Mononuclear cell (primary cell): Measurements from ENCODE around the gene SLAIN1. TPM values are rescaled to one million over a fixed set of nuclear protein-coding genes. Genes with fewer than 3 reads are reported as not detected.
A peak's percentile ranks its signal among the peaks of the same experiment; 100 is the strongest.
"Not testable (repeated sequence)": the region's sequence is repeated elsewhere in the genome, so short reads cannot be mapped to it uniquely, and the experiment has no call there.

Experiments
- H3K27me3 ChIP-seq: 2 replicates; pipeline ENCODE4 v1.6.0; 2011; ENCODE audit warnings: low read length, control low read depth; ENCODE audit not compliant: insufficient read depth
- H3K4me1 ChIP-seq: 2 replicates; pipeline ENCODE4 v1.5.1; 2011; ENCODE audit warnings: mild to moderate bottlenecking, low read length, control low read depth; ENCODE audit not compliant: insufficient read depth
- H3K4me3 ChIP-seq: 2 replicates; pipeline ENCODE4 v1.5.1; 2011; ENCODE audit warnings: mild to moderate bottlenecking, low read length, moderate library complexity
- H3K9me3 ChIP-seq: 2 replicates; pipeline ENCODE4 v1.5.1; 2011; ENCODE audit warnings: low read depth, mild to moderate bottlenecking, control low read depth, low read length
- total RNA-seq: library from RNA; depleted of rRNA; stranded (reverse); fragments of >200 nt; gene quantifications from one replicate; pipeline ENCODE4 v1.2.3, GENCODE V29; 2012

The SLAIN1 gene
- 81.9 TPM for total RNA-seq

DNA sequence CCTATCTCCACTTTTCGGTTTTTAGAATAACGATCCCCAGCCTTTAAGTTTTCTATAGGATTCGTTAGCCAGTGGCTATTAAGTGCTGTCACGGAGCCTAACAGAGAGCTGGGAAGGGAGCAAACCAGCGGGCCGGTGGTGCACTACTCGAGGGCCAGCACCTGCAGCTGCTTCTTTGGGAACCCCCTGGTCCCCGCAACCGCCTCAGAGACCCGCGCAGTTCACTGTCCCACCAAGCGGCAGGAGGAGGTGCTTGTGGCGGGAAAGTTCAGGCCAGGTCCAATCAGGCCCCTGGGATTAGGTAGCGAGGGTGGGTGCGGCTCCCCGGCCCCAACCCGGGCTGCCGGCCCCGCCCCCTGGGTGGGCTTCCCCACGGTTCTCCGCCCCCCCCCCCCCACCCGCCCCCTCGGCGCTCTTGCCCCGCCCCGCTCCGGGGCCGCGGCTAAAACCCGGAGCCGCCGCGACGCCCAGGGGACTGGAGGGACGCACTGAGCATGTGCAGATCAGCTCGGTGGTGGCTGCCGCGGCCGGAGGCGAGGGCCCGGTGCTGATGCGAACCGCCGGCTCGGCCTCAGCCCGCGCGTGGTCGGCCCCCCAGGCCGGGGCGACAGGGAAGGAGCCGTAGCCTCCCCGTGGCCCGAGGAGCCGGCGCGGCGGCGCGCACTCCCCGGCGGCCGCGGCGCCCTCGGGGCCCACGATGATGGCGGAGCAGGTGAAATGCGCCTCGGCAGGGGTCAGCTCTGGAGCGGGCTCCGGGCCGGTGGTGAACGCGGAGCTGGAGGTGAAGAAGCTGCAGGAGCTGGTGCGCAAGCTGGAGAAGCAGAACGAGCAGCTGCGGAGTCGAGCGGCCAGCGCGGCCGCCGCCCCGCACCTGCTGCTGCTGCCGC lies at the start of gene SLAIN1:
SLAIN1 (plus strand) TSS at position 471 of the 887 bp plus-strand sequence; CDS start at position 698, 227 bp downstream.
- H3K4me3 ChIP-seq: peak within 1 kb of the TSS; percentile 69
- peaks cover 23% of the 10 kb centered on the region for H3K4me1 ChIP-seq
- H3K9me3 ChIP-seq: no peaks in the 10 kb centered on the region
- peaks cover 16% of the 10 kb centered on the region for H3K27me3 ChIP-seq

GRCh38 chr13:77650409-77650808 lies 47.1 kb upstream of the SLAIN1 start:
- Histone ChIP-seq H3K27me3 (no peaks in the 10 kb centered on the region), H3K9me3 (no peaks in the 10 kb centered on the region)

GRCh38 chr13:77653301-77653700 lies 44.2 kb upstream of the SLAIN1 start:
- no peaks in the 10 kb centered on the region for H3K4me1 ChIP-seq
- H3K9me3 ChIP-seq: no peaks in the 10 kb centered on the region
- no peaks in the 10 kb centered on the region for H3K27me3 ChIP-seq
- no peak overlapping the region for H3K4me3 ChIP-seq

More at GRCh38 chr13:77650409-77650808, 47.1 kb upstream of the SLAIN1 start:
- H3K4me3 ChIP-seq: no peak overlapping the region
- no peaks in the 10 kb centered on the region for H3K4me1 ChIP-seq

- H3K9me3 ChIP-seq, H3K27me3 ChIP-seq, H3K4me3 ChIP-seq, H3K4me1 ChIP-seq: not testable (repeated sequence)
These were observed 37.5 kb upstream of the SLAIN1 start for GRCh38 chr13:77660016-77660415.

GRCh38 chr13:77660841-77661250 lies 36.6 kb upstream of the SLAIN1 start:
- no peaks in the 10 kb centered on the region for H3K9me3 ChIP-seq

DNA sequence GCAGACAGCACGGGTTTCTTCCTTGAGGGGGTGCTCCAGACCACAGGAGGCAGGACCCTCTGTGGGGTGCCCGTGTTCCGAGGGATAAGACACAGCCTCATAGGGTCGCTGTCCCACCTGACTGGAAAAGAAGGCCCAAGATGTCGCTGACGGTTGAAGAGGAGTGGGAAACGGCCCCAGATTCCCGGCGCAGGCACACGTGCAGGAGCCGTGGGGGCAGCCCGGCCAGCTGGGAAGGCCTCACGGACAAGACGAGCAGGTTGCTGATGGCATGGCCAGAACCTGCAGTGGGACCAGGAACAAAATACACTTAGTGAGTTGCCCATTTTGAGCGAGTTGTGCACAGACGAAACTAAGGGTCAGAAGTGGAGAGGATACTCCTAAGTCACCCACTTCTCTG lies 35.2 kb upstream of the SLAIN1 start:
- not testable (repeated sequence) for H3K4me1 ChIP-seq, H3K27me3 ChIP-seq, H3K4me3 ChIP-seq, H3K9me3 ChIP-seq

More at GRCh38 chr13:77660841-77661250, 36.6 kb upstream of the SLAIN1 start:
- Histone ChIP-seq H3K4me3 (no peak overlapping the region), H3K4me1 (no peaks in the 10 kb centered on the region), H3K27me3 (no peaks in the 10 kb centered on the region)

DNA sequence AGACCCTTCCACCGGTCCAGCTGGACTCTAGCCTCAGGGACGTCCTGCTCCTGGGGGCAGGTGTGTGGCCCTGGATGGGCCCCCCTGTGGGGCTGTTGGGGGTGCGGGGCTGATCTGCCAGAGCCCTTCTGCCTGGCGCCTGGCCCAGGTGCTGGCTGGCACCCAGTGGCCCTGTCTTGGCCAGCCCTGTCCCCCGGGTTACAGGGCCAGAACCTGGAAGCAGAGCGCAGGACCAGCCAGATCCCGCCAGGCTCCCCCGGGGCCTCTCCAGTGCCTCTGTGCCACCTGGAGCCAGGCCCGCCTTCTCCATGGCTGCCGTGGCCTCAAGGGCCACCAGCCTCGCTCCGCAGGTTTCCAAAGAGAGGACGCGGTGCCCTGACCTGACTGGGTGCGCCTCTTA lies 34.7 kb upstream of the SLAIN1 start:
- not testable (repeated sequence) for H3K4me1 ChIP-seq, H3K27me3 ChIP-seq, H3K4me3 ChIP-seq, H3K9me3 ChIP-seq

GRCh38 chr13:77674852-77675251 lies 22.6 kb upstream of the SLAIN1 start:
- H3K9me3 ChIP-seq: no peaks in the 10 kb centered on the region
- H3K27me3 ChIP-seq: peaks cover 12% of the 10 kb centered on the region
- H3K4me3 ChIP-seq: no peak overlapping the region
- no peaks in the 10 kb centered on the region for H3K4me1 ChIP-seq

- Histone ChIP-seq H3K4me1 (no peaks in the 10 kb centered on the region), H3K27me3 (peaks cover 18% of the 10 kb centered on the region), H3K4me3 (no peak overlapping the region), H3K9me3 (no peaks in the 10 kb centered on the region)
These were observed 18.7 kb upstream of the SLAIN1 start for GRCh38 chr13:77678691-77679235.

GRCh38 chr13:77687799-77688198 lies 9.7 kb upstream of the SLAIN1 start:
- H3K9me3 ChIP-seq: peaks cover 11% of the 10 kb centered on the region
- H3K4me3 ChIP-seq: no peak overlapping the region
- peaks cover 4% of the 10 kb centered on the region for H3K27me3 ChIP-seq
- H3K4me1 ChIP-seq: no peaks in the 10 kb centered on the region

GRCh38 chr13:77691871-77692270 lies 5.6 kb upstream of the SLAIN1 start:
- Histone ChIP-seq H3K9me3 (peaks cover 5% of the 10 kb centered on the region), H3K4me1 (peaks cover 10% of the 10 kb centered on the region)

DNA sequence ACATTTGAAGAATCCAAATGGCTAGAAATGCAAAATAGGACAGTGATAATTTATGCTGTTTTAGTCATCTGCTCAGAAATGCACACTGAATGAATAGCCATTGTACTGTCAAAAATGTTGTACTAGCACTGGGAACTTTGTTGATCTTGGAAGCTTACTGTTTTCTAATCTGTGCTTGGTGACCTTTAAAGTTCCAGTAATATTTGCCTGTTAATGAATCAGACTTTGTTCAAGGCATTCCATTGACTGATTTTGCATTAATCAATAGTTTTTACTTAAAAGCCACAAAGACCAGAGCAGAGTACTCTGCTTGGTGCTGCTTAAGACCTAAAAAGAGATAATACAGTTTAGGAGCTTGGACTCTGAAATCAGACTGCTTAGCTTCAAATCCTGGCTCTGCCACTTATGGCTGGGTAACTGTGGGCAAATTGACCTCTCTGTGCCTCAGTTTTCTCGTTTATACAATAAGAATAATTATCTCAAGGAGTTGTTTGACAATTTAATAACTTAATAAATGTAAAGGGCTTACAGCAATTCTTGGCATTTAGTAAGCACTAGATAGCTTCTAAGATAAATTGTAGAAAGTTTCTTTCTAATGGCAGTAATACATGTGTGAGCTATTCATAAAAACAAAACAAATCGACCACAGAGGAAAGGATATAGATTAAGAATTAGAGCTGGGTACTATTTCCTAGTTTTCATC lies 4.6 kb upstream of the SLAIN1 start:
- H3K9me3 ChIP-seq: no peaks in the 10 kb centered on the region
- H3K27me3 ChIP-seq: peaks cover 17% of the 10 kb centered on the region
- H3K4me3 ChIP-seq: no peak overlapping the region
- H3K4me1 ChIP-seq: peaks cover 14% of the 10 kb centered on the region

More at GRCh38 chr13:77691871-77692270, 5.6 kb upstream of the SLAIN1 start:
- Histone ChIP-seq H3K4me3 (no peak overlapping the region), H3K27me3 (peaks cover 16% of the 10 kb centered on the region)

DNA sequence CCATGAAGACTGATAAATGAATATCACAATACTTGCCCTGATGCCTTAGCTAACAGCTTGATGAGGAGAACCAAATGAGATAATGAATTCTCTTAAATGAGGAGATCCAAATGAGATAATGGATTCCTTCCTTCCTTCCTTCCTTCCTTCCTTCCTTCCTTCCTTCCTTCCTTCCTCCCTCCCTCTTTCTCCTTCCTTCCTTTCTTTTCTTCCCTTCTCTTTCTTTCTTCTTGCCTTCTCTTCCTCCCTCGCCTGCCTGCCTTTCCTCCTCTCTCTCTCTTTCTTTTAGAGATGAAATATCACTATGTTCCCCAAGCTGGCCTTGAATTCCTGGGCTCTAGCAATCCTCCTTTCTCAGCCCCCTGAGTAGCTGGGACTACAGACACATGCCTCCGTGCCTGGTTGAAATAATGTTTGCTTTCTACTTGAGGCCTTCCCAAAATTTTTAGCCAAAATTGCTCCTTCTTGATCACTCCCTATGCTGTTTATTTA lies 4.0 kb upstream of the SLAIN1 start:
- H3K4me3 ChIP-seq: no peak overlapping the region
- H3K9me3 ChIP-seq: no peaks in the 10 kb centered on the region
- H3K4me1 ChIP-seq: peaks cover 14% of the 10 kb centered on the region
- H3K27me3 ChIP-seq: peaks cover 16% of the 10 kb centered on the region

GRCh38 chr13:77696006-77696878 lies 1.2 kb upstream of the SLAIN1 start:
- Histone ChIP-seq H3K27me3 (peaks cover 16% of the 10 kb centered on the region), H3K4me3 (peak overlapping the region; percentile 44), H3K4me1 (peaks cover 23% of the 10 kb centered on the region), H3K9me3 (no peaks in the 10 kb centered on the region)
